HCT116 (cell line): ENCODE results near the gene EIF1AD. TPM values are rescaled to one million over a fixed set of nuclear protein-coding genes. Genes with fewer than 3 reads are reported as not detected.

ENCODE experiments used
- ATAC-seq: fragments of 200-7000 bp; cut with Tn5 transposase; 2 replicates; pipeline ENCODE4 v1.9.1; 2020; ENCODE audit warnings: mild to moderate bottlenecking, moderate library complexity
- BruUV-seq: library from RNA; stranded (reverse); fragments of 400-500 nt; replicated peaks from 2 replicates; lab custom pipeline; 2021; lab: Mats Ljungman, UMichigan
- CTCF ChIA-PET: fragments of 300-600 bp; sonication (Branson Sonifier 250); formaldehyde crosslinking; loops from one replicate; lab custom pipeline; 2021; ENCODE audit warnings: antibody characterized with exemption; lab: Charles Lee
- POLR2A ChIA-PET: fragments of 300-600, 350-600 bp; sonication (Branson Sonifier 250); formaldehyde crosslinking; loops from one replicate; lab custom pipeline; 2021; ENCODE audit warnings: antibody characterized with exemption; lab: Charles Lee
- RAD21 ChIA-PET, 2 experiments: fragments of 300-600 bp; sonication (Branson Sonifier 250); formaldehyde crosslinking; loops; one replicate each; lab custom pipeline; 2023; ENCODE audit warnings: low total read pairs in 2 of 2; ENCODE audit not compliant: uncharacterized antibody in 2 of 2, unreplicated experiment in 2 of 2, low non-redundant PET in 1 of 2; lab: Charles Lee
- DNase-seq: peaks from one replicate; pipeline ENCODE4 v3.0.0-alpha.2; 2010; ENCODE audit warnings: low read depth, low spot score
- H2AFZ ChIP-seq: fragments of 200-600 bp; shearing (Covaris generic), sonication (generic); 2 replicates; pipeline ENCODE4 v1.6.1; 2017; ENCODE audit warnings: low read depth, mixed run types, mixed read lengths, antibody characterized with exemption, low read length; ENCODE audit not compliant: poor library complexity, severe bottlenecking
- H3K27ac ChIP-seq: 2 replicates; pipeline ENCODE4 v1.5.1; 2012; ENCODE audit warnings: low read depth, low read length
- H3K27me3 ChIP-seq: fragments of 200-600 bp; sonication (generic); 2 replicates; pipeline ENCODE4 v1.6.1; 2016; ENCODE audit warnings: mixed run types, low read length, mixed read lengths; ENCODE audit not compliant: insufficient read depth
- H3K36me3 ChIP-seq, 2 experiments: fragments of 200-500 bp in 1 of 2; fragments of 200-600 bp in 1 of 2; sonication (Bioruptor generic) in 1 of 2; sonication (generic) in 1 of 2; 2 replicates each; pipeline versions ENCODE4 v1.5.1 to v1.6.1; 2014 to 2016; ENCODE audit warnings: low read length in 2 of 2, inconsistent platforms in 1 of 2, mixed read lengths in 1 of 2, mixed run types in 1 of 2; ENCODE audit not compliant: insufficient read depth in 2 of 2, control insufficient read depth in 1 of 2
- H3K4me1 ChIP-seq, 2 experiments: fragments of 200-600 bp in 1 of 2; sonication (generic) in 1 of 2; 2 replicates each; pipeline versions ENCODE4 v1.5.1 to v1.6.1; 2012 to 2017; ENCODE audit warnings: low read length in 2 of 2, inconsistent platforms in 1 of 2, mild to moderate bottlenecking in 1 of 2, mixed read lengths in 1 of 2, mixed run types in 1 of 2, moderate library complexity in 1 of 2; ENCODE audit not compliant: insufficient read depth in 2 of 2, control insufficient read depth in 1 of 2
- H3K4me2 ChIP-seq: fragments of 200-600 bp; sonication (generic); 2 replicates; pipeline ENCODE4 v1.6.1; 2017; ENCODE audit warnings: mixed run types, low read length, mixed read lengths
- H3K4me3 ChIP-seq, 2 experiments: fragments of 200-600 bp in 1 of 2; sonication (generic) in 1 of 2; replicated peaks in 1 of 2; 2 replicates each; pipeline ENCODE4 v1.5.1; 2011 to 2016; ENCODE audit warnings: low read length in 2 of 2, control low read depth in 1 of 2, low read depth in 1 of 2, mild to moderate bottlenecking in 1 of 2, mixed read lengths in 1 of 2, mixed run types in 1 of 2
- H3K79me2 ChIP-seq: fragments of 200-600 bp; sonication (generic); 2 replicates; pipeline ENCODE4 v1.6.1; 2017; ENCODE audit warnings: mild to moderate bottlenecking, mixed run types, low read length, moderate library complexity, mixed read lengths; ENCODE audit not compliant: insufficient read depth
- H3K9ac ChIP-seq: fragments of 200-600 bp; sonication (generic); 2 replicates; pipeline ENCODE4 v1.6.1; 2016; ENCODE audit warnings: low read length, mixed read lengths
- H3K9me2 ChIP-seq: fragments of 200-600 bp; sonication (generic), shearing (Covaris generic); 2 replicates; pipeline ENCODE4 v1.6.1; 2017; ENCODE audit warnings: mixed run types, mild to moderate bottlenecking, moderate library complexity; ENCODE audit not compliant: insufficient read depth
- H3K9me3 ChIP-seq, 2 experiments: fragments of 200-500 bp in 1 of 2; fragments of 200-600 bp in 1 of 2; sonication (Bioruptor generic) in 1 of 2; sonication (generic) in 1 of 2; 2 replicates each; pipeline ENCODE4 v1.6.1; 2014 to 2017; ENCODE audit warnings: low read length in 2 of 2, mixed read lengths in 2 of 2, inconsistent platforms in 1 of 2, low read depth in 1 of 2, mild to moderate bottlenecking in 1 of 2, mixed run types in 1 of 2, moderate library complexity in 1 of 2; ENCODE audit not compliant: control insufficient read depth in 1 of 2, insufficient read depth in 1 of 2
- H4K20me1 ChIP-seq: fragments of 200-600 bp; sonication (generic), shearing (Covaris generic); 2 replicates; pipeline ENCODE4 v1.6.1; 2017; ENCODE audit warnings: mixed run types, mild to moderate bottlenecking, moderate library complexity; ENCODE audit not compliant: insufficient read depth
- ELF1 ChIP-seq: IDR thresholded peaks from 2 replicates; pipeline ENCODE4 v1.6.1; 2012; ENCODE audit warnings: low read depth, borderline replicate concordance
- EZH2phosphoT487 ChIP-seq: fragments of 200-600 bp; IDR thresholded peaks from 2 replicates; pipeline ENCODE4 v1.6.1; 2018; ENCODE audit warnings: antibody characterized with exemption, borderline replicate concordance
- FOSL1 ChIP-seq: IDR thresholded peaks from 2 replicates; pipeline ENCODE4 v1.6.1; 2012; ENCODE audit warnings: low read depth
- POLR2AphosphoS5 ChIP-seq: IDR thresholded peaks from 2 replicates; pipeline ENCODE4 v1.6.1; 2011; ENCODE audit warnings: mild to moderate bottlenecking, low read depth, low read length, moderate library complexity
- SIN3A ChIP-seq: IDR thresholded peaks from 2 replicates; pipeline ENCODE4 v1.6.1; 2012; ENCODE audit warnings: low read depth
- SRF ChIP-seq: IDR thresholded peaks from 2 replicates; pipeline ENCODE4 v1.6.1; 2012; ENCODE audit warnings: low read depth
- ZNF274 ChIP-seq: fragments of 200-500 bp; sonication (Bioruptor generic); IDR thresholded peaks from 2 replicates; pipeline ENCODE4 v1.6.1; 2014; ENCODE audit warnings: mild to moderate bottlenecking, low read depth, low read length, inconsistent platforms
- intact Hi-C: fragments of 100-400 bp; cut with micrococcal nuclease; formaldehyde crosslinking; loops from 2 replicates; pipeline ENCODE4 v1.10.0; 2022
- total RNA-seq: library from RNA; stranded (reverse); gene quantifications from one replicate; pipeline ENCODE4 v1.2.1, GENCODE V29; 2021; ENCODE audit not compliant: unreplicated experiment
- TF ChIP-seq, protein P1 (sequence below): IDR thresholded peaks from 2 replicates; pipeline ENCODE4 v1.6.1; 2012
- TF ChIP-seq, protein P2 (sequence below): IDR thresholded peaks from 2 replicates; pipeline ENCODE4 v1.6.1; 2011; ENCODE audit warnings: mild to moderate bottlenecking, low read length, moderate library complexity; ENCODE audit not compliant: insufficient replicate concordance; ENCODE audit errors: extremely low read depth
- TF ChIP-seq, protein P3 (sequence below): IDR thresholded peaks from 2 replicates; pipeline ENCODE4 v1.6.1; 2012
- TF ChIP-seq, protein P4 (sequence below), 3 experiments: fragments of 200-600 bp in 1 of 3; sonication (generic) in 1 of 3; IDR thresholded peaks in 2 of 3; conservative IDR thresholded peaks in 1 of 3; 2 replicates each; pipeline ENCODE4 v1.5.1; 2012 to 2017; ENCODE audit warnings: low read depth in 2 of 3, low read length in 2 of 3, antibody characterized with exemption in 1 of 3, borderline replicate concordance in 1 of 3, control low read depth in 1 of 3, mild to moderate bottlenecking in 1 of 3, mixed read lengths in 1 of 3, mixed run types in 1 of 3, moderate library complexity in 1 of 3; ENCODE audit not compliant: insufficient read depth in 1 of 3

The EIF1AD gene
- total RNA-seq, 1 experiment from 2014 or later, result 45.5 TPM

DNA sequence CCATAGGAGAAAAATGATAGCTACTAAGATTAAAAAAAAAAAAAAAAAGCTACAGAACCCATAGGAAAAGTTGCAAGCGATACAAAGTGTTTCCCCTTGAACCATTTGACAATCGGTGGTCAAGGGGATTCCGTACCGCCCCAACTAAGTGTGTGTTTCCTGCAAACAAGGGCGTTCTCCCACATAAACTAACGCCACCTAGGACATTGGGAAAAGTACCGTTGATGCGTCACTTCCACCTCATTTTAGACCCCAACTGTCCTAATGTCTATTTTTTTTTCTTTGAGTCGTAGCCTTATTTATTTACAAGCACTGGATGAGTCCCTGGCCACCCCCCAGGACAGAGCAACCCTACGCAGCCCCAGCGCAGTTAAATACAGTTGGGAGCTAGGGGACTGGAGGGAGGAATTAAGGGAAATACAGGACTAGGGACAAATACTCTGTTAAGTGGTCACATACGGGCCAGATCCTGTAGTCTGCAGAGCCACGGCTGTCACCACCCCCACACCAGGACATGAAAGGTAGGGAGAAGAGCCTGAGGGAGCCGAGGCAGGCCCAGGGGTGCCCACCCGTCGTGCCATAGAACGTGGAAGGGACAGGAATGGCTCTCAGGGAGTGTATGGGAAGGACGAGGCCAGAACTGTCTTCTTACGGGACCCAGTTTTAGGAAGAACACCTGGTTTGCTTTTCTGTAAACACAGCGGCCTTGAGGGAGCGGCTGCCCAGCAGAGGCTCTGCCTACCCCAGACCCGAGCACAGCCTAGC lies 19.0 kb downstream of the EIF1AD start:
- ATAC-seq (no peak), DNase-seq (no peak)
- no peak overlapping the region for H3K27ac ChIP-seq
- intact Hi-C loops, result no loop called here
- no peaks in the 10 kb centered on the region for H4K20me1 ChIP-seq
- CTCF ChIA-PET, result no interaction called here
- peaks cover 0 to 4% of the 10 kb centered on the region in 2 experiments; a peak in 1 of 4 replicates for H3K36me3 ChIP-seq
- TF ChIP-seq, protein P1, sequence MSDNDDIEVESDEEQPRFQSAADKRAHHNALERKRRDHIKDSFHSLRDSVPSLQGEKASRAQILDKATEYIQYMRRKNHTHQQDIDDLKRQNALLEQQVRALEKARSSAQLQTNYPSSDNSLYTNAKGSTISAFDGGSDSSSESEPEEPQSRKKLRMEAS, result no peak
- TF ChIP-seq POLR2AphosphoS5 (no peak), ELF1 (no peak), SIN3A (no peak), EZH2phosphoT487 (no peak), ZNF274 (no peak), SRF (no peak), FOSL1 (no peak)
- TF ChIP-seq, protein P2, sequence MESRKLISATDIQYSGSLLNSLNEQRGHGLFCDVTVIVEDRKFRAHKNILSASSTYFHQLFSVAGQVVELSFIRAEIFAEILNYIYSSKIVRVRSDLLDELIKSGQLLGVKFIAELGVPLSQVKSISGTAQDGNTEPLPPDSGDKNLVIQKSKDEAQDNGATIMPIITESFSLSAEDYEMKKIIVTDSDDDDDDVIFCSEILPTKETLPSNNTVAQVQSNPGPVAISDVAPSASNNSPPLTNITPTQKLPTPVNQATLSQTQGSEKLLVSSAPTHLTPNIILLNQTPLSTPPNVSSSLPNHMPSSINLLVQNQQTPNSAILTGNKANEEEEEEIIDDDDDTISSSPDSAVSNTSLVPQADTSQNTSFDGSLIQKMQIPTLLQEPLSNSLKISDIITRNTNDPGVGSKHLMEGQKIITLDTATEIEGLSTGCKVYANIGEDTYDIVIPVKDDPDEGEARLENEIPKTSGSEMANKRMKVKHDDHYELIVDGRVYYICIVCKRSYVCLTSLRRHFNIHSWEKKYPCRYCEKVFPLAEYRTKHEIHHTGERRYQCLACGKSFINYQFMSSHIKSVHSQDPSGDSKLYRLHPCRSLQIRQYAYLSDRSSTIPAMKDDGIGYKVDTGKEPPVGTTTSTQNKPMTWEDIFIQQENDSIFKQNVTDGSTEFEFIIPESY, result no peak
- TF ChIP-seq, protein P3, sequence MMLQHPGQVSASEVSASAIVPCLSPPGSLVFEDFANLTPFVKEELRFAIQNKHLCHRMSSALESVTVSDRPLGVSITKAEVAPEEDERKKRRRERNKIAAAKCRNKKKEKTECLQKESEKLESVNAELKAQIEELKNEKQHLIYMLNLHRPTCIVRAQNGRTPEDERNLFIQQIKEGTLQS, result no peak
- TF ChIP-seq, protein P4, sequence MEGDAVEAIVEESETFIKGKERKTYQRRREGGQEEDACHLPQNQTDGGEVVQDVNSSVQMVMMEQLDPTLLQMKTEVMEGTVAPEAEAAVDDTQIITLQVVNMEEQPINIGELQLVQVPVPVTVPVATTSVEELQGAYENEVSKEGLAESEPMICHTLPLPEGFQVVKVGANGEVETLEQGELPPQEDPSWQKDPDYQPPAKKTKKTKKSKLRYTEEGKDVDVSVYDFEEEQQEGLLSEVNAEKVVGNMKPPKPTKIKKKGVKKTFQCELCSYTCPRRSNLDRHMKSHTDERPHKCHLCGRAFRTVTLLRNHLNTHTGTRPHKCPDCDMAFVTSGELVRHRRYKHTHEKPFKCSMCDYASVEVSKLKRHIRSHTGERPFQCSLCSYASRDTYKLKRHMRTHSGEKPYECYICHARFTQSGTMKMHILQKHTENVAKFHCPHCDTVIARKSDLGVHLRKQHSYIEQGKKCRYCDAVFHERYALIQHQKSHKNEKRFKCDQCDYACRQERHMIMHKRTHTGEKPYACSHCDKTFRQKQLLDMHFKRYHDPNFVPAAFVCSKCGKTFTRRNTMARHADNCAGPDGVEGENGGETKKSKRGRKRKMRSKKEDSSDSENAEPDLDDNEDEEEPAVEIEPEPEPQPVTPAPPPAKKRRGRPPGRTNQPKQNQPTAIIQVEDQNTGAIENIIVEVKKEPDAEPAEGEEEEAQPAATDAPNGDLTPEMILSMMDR (IDR thresholded peaks at IDR 0.05 in 2 of 3, conservative IDR thresholded peaks at IDR 0.05 in 1 of 3; ENCODE audit: borderline replicate concordance in 1 of 3, insufficient read depth in 1 of 3, low read depth in 2 of 3, low read length in 2 of 3), result no peak
- no peak overlapping the region for H3K4me2 ChIP-seq
- no peaks in the 10 kb centered on the region for H3K27me3 ChIP-seq
- RAD21 ChIA-PET, result no interaction called here
- H3K4me3 ChIP-seq, result no peak overlapping the region
- BruUV-seq, result no TSS peak
- H3K4me1 ChIP-seq, result no peaks in the 10 kb centered on the region
- H2AFZ ChIP-seq, result no peak overlapping the region
- H3K9ac ChIP-seq, result no peak overlapping the region
- POLR2A ChIA-PET, result no interaction called here
- H3K9me3 ChIP-seq, result no peaks in the 10 kb centered on the region
- no peaks in the 10 kb centered on the region for H3K9me2 ChIP-seq
- no peaks in the 10 kb centered on the region for H3K79me2 ChIP-seq
